Sigmoid colon (tissue), 4 donors: Measurements from ENCODE around the gene BBC3.

Experiments
- CTCF ChIP-seq, 4 experiments: fragments of 450-650 bp in 3 of 4; fragments of 200-600 bp in 1 of 4; IDR thresholded peaks; one replicate each; pipeline ENCODE4 v1.5.1; 2016 to 2019; ENCODE audit warnings: antibody characterized with exemption in 4 of 4, mild to moderate bottlenecking in 3 of 4, moderate library complexity in 2 of 4
- EP300 ChIP-seq, 4 donors: sonication (generic); formaldehyde crosslinking; IDR thresholded peaks; one replicate each; pipeline ENCODE4 v1.6.1; 2017; ENCODE audit warnings: antibody characterized with exemption in 4 of 4
- POLR2A ChIP-seq, 2 donors: fragments of 450-650 bp; IDR thresholded peaks; one replicate each; pipeline ENCODE4 v1.6.1; 2016; ENCODE audit warnings: antibody characterized with exemption in 2 of 2, mild to moderate bottlenecking in 2 of 2, moderate library complexity in 2 of 2

- TF ChIP-seq CTCF (IDR thresholded peaks at IDR 0.05): peak; percentile 34 to 94 (median 56)
- TF ChIP-seq POLR2A (IDR thresholded peaks at IDR 0.05): no peak
- TF ChIP-seq EP300 (IDR thresholded peaks at IDR 0.05): no peak
These were observed 712 bp downstream of the BBC3 start for GRCh38 chr19:47230054-47230920.
